Measurements from ENCODE around the gene RGS13. TPM values are rescaled to one million over a fixed set of nuclear protein-coding genes. Genes with fewer than 3 reads are reported as not detected.
A peak's percentile ranks its signal among the peaks of the same experiment; 100 is the strongest.

Gene RGS13
- not detected in 2 replicates for total RNA-seq (2014; rRNA removed)
- not detected for polyA plus RNA-seq (2012)

- no peak for DNase-seq (ENCODE audit: low read depth)
Measured at GRCh38 chr1:192635939-192636338, at the start of gene RGS13. Gene RGS13 (plus strand): TSS chr1:192636147. CDS start chr1:192644335, 8,188 bp downstream.

DNA sequence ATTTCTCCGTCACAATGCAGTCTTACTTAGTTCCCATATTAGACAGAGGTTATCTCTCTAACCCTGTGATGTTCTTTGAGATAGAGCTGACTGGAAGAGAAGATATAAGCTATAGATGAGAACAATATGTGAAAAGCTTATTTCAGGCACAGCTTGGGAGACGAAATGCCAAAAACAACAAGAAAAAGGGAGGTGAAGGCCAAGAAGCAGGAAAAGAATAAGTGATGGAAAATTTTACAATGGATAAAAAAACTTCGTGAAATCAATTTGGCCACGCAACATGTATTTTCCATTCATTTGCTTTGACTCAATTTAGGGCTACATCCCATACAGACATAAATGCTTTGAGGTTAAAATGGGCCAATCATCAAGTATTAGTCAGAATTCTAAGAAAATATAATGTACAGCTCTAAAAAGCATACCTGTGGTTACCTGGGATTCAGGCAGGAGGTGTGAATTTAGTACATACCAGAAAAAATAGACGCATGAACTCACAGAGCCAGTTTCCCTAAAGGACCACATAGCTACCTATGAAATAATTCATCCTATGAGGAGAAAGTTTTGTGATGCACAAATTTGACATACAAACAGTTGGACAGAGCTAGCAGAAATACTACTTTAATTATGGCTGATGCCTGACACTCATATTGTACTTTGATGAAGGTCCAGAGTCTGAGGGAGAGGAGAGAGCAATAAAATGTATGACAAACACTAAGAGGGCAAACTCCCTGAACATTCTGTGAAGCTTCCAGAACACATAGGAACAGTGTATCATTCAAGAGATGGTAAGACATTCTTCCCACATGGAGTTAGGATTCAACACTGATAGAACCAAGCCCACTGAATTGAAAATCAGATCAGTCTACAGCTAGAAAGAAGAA is 48.3 kb upstream of the RGS13 start:
- DNase-seq (ENCODE audit: low read depth), result no peak

DNA sequence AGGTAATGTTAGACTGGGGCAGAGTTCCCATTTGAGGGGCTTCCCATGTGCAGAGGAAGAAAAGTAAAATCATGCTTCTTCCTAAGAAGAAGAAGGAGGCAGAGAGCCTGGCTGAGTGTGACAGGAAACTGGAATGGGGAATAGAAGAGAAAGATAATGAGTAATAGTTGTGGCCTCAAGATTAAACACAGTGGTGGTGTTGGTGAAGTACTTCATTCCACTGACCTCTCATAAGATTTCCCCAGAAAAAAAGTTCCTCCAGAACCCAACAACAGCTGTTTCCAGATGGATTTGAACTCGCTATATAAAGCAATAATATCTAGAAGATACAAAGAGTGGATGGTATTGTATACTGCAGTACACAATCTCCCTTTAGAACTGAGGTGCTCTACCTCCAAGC is 47.4 kb upstream of the RGS13 start:
- DNase-seq (ENCODE audit: low read depth), result peak; percentile 48

DNA sequence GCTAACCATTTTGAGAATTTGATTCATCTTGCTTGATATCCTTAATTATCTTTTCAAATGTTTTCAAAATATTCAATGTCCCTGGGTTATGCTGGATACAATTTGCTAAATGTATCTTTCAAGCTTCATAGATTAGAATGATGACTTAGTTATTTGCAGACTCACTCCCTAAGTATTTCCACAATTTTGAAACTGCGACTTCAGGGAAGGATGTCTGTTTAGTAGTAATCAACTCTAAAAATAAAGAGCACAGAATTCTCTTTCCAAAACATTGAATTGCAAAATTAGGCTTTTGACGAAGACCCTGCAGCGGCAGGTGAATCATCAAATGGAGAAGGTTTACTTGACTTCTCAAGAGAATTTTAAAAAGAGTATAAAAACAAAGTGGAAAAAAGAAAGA is 46.1 kb upstream of the RGS13 start:
- no peak for DNase-seq (ENCODE audit: low read depth)

DNA sequence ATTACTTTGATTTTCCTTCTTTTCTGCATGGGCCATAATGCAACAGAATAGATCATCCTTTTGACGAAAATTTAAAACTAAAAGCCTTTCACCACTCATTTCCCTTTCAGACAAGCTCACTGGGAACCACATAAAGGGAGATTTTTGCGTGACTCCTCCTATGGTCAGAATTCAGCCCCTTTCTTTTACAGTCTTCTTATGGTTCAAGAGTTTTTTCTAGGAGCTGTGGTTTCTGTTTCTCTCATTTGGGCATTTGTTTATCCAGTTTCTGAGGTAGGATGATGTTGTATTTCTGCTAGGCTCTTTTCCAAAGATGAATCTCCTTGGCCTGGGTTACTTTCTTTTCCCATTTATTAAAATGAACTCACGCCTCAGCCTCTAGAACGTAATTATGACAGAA is 43.4 kb upstream of the RGS13 start:
- DNase-seq (ENCODE audit: low read depth), result no peak

GRCh38 chr1:192592981-192593708 is 42.8 kb upstream of the RGS13 start:
- DNase-seq (ENCODE audit: low read depth), result no peak

DNA sequence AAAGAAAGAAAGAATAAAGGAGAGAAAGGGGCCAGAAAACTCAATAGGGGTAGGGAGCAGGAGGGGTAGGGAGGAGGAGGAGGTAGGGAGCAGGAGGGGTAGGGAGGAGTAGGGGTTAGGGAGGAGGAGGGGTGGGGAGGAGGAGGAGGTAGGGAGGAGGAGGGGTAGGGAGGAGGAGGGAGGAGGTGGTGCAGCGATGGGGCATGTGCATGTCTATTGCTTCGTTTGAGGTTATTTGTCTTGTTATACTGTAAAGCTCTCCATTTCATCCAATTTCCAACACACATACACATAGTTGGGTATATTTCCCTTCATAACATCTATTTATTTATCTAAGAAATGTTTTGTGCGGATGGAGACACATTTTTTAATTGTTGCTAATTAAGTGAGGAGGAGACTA is 40.6 kb upstream of the RGS13 start:
- DNase-seq (ENCODE audit: low read depth), result no peak

DNA sequence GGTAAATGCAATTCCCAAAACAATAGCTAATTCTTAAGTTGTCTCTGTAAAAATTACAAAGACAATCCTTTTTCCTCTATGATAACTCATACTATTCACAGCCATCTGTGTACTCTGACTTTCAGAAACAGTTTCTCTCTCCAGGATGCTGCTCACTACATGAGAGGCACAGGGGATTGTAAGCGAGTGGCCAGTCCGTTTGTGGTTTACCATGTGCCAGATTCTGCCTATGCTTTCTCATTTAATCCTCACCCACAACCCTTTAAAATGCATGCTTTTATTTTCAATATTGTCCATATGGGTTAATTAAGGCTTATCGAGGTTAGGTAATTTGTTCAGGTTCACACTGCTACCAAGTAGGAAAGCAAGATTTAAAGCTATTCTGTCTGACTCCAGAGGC is 37.4 kb upstream of the RGS13 start:
- DNase-seq (ENCODE audit: low read depth), result no peak

DNA sequence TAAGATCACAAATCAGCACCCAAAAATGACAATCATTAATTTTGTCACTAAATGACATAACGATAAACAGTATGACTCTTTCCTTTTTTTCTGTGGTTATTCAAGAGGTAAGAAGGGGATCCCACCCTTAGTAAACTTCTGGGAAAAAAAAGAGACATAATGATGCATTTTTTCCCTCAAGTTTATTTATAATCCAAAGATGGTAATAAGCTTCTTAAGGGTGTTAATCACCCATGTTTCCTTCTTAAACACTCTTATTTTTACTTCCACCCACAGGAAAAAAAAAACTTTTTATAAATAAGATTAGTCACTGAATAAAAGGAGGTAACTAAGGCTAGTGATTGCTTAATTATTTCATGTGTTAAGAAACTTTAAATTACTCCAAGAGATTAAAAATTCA is 35.7 kb upstream of the RGS13 start:
- DNase-seq (ENCODE audit: low read depth), result no peak

GRCh38 chr1:192601143-192601542 is 34.8 kb upstream of the RGS13 start:
- no peak for DNase-seq (ENCODE audit: low read depth)

GRCh38 chr1:192601567-192601966 is 34.4 kb upstream of the RGS13 start:
- DNase-seq (ENCODE audit: low read depth), result peak; percentile 20

DNA sequence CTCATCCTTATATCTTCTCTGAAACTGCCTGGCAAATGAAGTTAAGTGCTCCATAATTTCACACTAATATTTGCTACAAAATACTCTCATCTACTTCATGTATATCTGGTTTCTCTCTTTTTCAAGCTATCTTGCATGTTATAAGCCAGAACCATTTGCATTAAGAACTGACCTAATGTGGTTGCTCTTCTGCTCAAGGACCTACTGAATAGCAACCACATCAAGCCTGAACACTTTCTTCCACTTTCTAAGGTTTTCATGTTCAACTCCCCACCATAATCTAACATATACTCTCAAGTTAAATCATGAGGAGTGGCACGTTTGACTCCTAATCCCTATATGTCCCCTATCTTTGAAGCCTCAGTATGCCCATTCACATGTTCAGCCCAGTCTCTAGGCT is 33.2 kb upstream of the RGS13 start:
- no peak for DNase-seq (ENCODE audit: low read depth)

DNA sequence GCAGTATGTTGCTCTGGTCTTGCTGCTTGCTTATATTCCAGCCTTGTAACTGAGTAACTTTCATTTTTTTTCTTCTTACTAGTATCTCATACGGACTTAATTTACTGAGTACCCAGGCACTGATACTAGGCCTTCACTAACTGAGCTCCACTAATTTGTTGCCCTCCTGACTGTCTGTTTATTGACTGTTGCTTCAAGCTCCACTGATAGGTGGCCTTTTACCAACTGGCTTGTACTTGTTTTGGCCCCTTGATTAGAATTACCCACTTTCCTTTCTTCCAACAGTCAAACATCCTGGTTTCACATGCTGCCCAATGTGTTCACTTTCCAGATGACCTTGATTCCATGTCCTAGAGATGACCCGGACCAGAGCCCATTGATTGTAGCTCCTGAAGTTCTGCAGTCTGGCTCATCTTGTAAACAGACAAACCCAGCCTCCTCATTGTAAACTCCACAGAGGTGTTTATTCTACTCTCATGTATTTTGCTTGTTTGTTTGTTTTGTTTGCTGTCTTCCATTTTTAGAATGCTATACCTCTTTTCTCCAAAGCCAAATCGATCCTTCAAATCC is 32.6 kb upstream of the RGS13 start:
- DNase-seq (ENCODE audit: low read depth), result no peak

- peak; percentile 91 for DNase-seq (ENCODE audit: low read depth)
Measured at GRCh38 chr1:192604979-192605620, 30.8 kb upstream of the RGS13 start.

- no peak for DNase-seq (ENCODE audit: low read depth)
Measured at GRCh38 chr1:192608671-192609070, 27.3 kb upstream of the RGS13 start.

DNA sequence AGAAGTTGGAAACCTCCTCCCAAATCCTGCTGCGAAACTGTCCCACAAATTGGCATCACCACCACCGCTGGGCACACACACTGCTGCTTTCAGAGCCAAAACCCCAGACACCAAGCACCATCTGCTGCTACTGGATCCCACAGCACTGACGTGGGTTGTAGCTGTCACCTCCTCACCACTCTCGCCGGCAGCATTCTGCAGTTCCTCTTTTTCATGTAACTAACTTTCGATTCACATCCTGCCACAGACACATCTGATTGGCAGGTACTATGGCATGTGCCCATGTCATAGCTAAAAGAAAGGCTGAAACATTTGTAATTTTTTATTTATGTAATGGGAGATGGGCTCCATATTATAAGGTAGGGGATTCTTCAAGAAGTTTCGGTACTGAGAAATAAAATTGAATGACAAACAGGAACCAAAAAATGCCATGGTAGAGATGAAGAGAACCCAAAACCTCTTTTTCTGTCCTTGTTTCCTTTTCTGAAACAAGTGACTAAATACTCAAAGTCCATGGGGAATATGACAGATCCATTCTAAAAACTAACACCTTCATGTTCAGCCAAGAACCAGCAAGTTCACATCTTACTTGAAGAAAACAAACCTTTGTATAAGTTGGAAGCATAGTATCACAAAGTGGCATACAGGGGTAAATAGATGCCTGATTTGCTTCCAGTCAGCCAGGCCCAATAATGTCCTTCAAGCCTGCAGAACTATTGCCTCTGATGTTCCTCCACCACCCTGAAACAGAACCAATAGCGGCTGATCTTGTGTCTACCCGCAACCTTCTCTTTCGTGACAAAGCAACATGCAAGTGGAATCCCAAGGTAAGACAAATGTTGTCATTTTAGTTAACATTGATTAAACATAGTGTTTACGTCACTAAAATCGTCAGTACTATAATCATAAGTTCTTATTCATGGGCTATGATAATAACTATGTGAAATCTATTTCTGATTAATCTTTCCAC is 26.6 kb upstream of the RGS13 start:
- DNase-seq (ENCODE audit: low read depth), result no peak

DNA sequence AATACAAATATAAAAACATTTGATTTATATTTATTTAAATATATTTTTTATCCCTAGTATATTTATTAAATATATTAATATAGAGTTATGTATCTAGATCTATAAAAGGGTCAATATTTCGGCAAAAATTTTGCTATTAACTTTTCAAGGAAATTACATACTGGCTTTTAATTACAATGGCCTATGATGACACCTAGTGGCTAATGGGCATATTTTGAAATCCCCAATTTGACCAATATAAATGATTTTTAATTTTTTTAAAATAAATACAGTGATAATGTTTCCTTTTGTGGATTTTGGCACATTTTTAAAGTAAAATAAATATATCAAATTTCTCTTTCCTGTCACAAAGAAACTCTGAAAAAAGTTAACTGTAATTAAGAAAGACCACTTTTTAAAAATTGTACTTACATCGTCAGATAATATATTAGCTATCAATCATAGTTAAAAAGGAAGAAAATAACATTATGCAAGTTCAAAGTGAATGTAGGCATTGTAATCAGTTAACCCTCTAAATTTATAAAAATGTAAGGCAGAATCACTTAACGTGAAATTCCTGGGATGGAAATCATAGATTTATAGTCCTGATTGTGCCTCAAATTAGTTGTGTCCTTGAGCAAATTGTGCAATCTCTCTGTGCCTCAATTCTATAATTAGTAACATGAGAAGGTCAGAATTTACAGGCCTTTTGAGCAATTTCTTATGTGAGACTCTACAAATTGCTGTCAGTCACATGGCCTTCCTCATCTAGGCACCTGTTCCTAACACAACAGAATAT is 25.6 kb upstream of the RGS13 start:
- peak; percentile 43 for DNase-seq (ENCODE audit: low read depth)

DNA sequence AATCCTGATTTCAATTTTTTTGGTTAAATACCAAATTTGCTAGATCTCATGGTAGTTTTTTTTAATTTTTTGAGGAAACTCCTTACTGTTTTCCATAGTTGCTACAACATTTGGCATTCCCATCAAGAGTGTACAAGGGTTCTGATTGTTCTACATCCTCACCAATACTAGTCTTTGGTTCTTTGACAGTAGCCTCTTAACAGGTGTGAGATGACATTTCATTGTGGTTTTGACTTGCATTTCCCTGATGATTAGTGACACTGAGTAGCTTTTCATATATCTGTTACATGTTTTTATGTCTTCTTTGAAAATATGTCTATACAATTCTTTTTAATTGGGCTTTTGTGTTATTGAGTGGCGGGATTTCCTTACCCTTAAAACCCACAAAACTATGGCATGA is 20.9 kb upstream of the RGS13 start:
- no peak for DNase-seq (ENCODE audit: low read depth)

DNA sequence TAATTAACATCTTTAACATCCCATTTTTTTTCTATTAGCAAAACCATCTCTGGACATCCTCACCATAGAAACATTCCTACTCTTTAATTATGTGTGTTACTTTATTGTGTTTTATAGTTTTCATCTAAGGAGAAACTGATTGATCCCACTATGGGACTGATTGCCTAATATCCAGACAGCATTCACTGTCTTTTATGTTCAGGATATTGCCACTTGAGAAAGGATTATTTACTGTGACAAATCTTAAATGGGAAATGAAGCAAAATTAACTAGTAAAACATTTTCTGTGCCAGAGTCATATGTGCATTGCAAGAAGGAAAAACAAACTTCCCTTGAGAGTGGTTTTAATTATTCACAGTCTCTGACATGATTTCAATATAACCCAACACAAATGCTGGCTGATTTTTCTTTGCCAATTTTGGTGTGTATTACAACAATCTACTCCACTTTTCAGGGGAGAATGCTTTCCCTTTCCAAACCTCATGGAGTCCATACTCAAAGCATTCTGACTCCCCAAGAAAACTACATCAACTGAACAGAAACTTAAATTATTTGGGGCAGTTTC is 15.8 kb upstream of the RGS13 start:
- no peak for DNase-seq (ENCODE audit: low read depth)
